OCI-LY7 (cell line): ENCODE data around the gene ANKRD10. TPM values are rescaled to one million over a fixed set of nuclear protein-coding genes. Genes with fewer than 3 reads are reported as not detected.

ENCODE experiments used
- BruUV-seq: library from RNA; stranded (reverse); fragments of 400-500 nt; replicated peaks from 2 replicates; lab custom pipeline; 2021; lab: Mats Ljungman, UMichigan
- CTCF ChIA-PET: fragments of 300-600 bp; sonication (Branson Sonifier 250); formaldehyde crosslinking; loops from one replicate; lab custom pipeline; 2022; ENCODE audit warnings: antibody characterized with exemption; ENCODE audit not compliant: unreplicated experiment; lab: Charles Lee
- POLR2A ChIA-PET: fragments of 300-600 bp; sonication (Branson Sonifier 250); formaldehyde crosslinking; loops from one replicate; lab custom pipeline; 2022; ENCODE audit warnings: antibody characterized with exemption; lab: Charles Lee
- DNase-seq: peaks from one replicate; pipeline ENCODE4 v3.0.0-alpha.2; 2015; ENCODE audit warnings: low spot score
- H2AFZ ChIP-seq: fragments of 200-600 bp; sonication (generic), shearing (Covaris generic); 2 replicates; pipeline ENCODE4 v1.6.1; 2014; ENCODE audit warnings: mild to moderate bottlenecking, antibody characterized with exemption, low read length, moderate library complexity
- H3K27ac ChIP-seq: fragments of 200-600 bp; sonication (generic); 2 replicates; pipeline ENCODE4 v1.5.1; 2014; ENCODE audit warnings: mixed run types, low read depth, mild to moderate bottlenecking, moderate library complexity, low read length, inconsistent platforms; ENCODE audit not compliant: poor library complexity, severe bottlenecking
- H3K36me3 ChIP-seq: fragments of 200-600 bp; sonication (generic); 2 replicates; pipeline ENCODE4 v1.6.1; 2014; ENCODE audit warnings: mild to moderate bottlenecking, antibody characterized with exemption, low read length, moderate library complexity, mixed read lengths; ENCODE audit not compliant: insufficient read depth
- H3K4me1 ChIP-seq: fragments of 200-600 bp; sonication (generic); 2 replicates; pipeline ENCODE4 v1.5.1; 2014; ENCODE audit warnings: mild to moderate bottlenecking, low read length; ENCODE audit not compliant: insufficient read depth, poor library complexity, severe bottlenecking
- H3K4me2 ChIP-seq: fragments of 200-600 bp; sonication (generic); 2 replicates; pipeline ENCODE4 v1.6.1; 2014; ENCODE audit warnings: mild to moderate bottlenecking, low read length
- H3K4me3 ChIP-seq: fragments of 200-600 bp; sonication (generic); 2 replicates; pipeline ENCODE4 v1.5.1; 2014; ENCODE audit warnings: mild to moderate bottlenecking, low read depth, low read length; ENCODE audit not compliant: poor library complexity, severe bottlenecking
- H3K79me2 ChIP-seq: fragments of 200-600 bp; sonication (generic); 2 replicates; pipeline ENCODE4 v1.6.1; 2016; ENCODE audit warnings: low read depth, mild to moderate bottlenecking, low read length, moderate library complexity, mixed read lengths; ENCODE audit not compliant: insufficient read depth
- H3K9me2 ChIP-seq: fragments of 200-600 bp; sonication (generic); 2 replicates; pipeline ENCODE4 v1.6.1; 2016; ENCODE audit warnings: mild to moderate bottlenecking, low read length, mixed read lengths; ENCODE audit not compliant: insufficient read depth
- H3K9me3 ChIP-seq: fragments of 200-600 bp; sonication (generic); 2 replicates; pipeline ENCODE4 v1.6.1; 2014; ENCODE audit warnings: mild to moderate bottlenecking, mixed run types, low read length, mixed read lengths
- H4K20me1 ChIP-seq: fragments of 200-600 bp; sonication (generic); 2 replicates; pipeline ENCODE4 v1.6.1; 2014; ENCODE audit warnings: mild to moderate bottlenecking, antibody characterized with exemption, low read length, moderate library complexity, mixed read lengths; ENCODE audit not compliant: insufficient read depth
- EZH2phosphoT487 ChIP-seq: fragments of 200-600 bp; sonication (generic); IDR thresholded peaks from 2 replicates; pipeline ENCODE4 v1.6.1; 2018; ENCODE audit warnings: low read depth, borderline replicate concordance, mild to moderate bottlenecking, mixed run types, antibody characterized with exemption, low read length, moderate library complexity, mixed read lengths
- intact Hi-C: fragments of 100-400 bp; cut with micrococcal nuclease; formaldehyde crosslinking; loops from one replicate; pipeline ENCODE4 v1.10.0; 2022; ENCODE audit not compliant: unreplicated experiment
- total RNA-seq, 2 experiments: library from RNA; depleted of rRNA in 1 of 2; stranded (reverse); fragments of >200 nt in 1 of 2; shearing (Covaris generic) in 1 of 2; gene quantifications; 2 replicates each; pipeline ENCODE4 v1.2.3, GENCODE V29; 2014 to 2022
- TF ChIP-seq, protein P1 (sequence below): fragments of 200-600 bp; sonication (generic); conservative IDR thresholded peaks from 2 replicates; pipeline ENCODE4 v1.5.1; 2014; ENCODE audit warnings: mild to moderate bottlenecking, antibody characterized with exemption, low read length, moderate library complexity, mixed read lengths

ANKRD10 gene
- total RNA-seq, 2 experiments from 2014 or later: 82.8 to 86.0 TPM

DNA sequence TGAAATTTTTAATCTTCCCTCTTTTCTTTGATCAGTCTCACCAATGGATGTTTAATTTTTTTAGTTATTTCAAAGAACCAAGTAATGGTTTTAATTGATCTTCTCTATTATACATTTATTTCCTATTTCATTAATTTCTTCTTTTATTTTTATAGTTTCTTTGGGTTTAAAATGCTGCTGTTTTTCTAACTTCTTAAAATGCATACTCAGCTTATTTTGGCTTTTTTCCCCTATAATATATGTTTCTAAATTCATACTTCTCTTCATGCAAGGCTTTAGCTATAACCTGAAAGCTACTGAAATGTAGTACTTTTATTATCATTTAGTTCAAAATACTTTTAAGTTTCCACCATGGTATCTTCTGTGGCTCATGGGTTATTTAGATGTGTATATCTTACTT, 53.9 kb downstream of the ANKRD10 start:
- Histone ChIP-seq H3K9me2 (no peaks in the 10 kb centered on the region), H3K4me1 (no peaks in the 10 kb centered on the region), H3K4me2 (no peak overlapping the region), H3K79me2 (no peaks in the 10 kb centered on the region), H4K20me1 (no peaks in the 10 kb centered on the region), H3K4me3 (no peak overlapping the region), H3K9me3 (no peaks in the 10 kb centered on the region), H3K27ac (no peak overlapping the region), H3K36me3 (no peaks in the 10 kb centered on the region), H2AFZ (no peak overlapping the region)
- TF ChIP-seq EZH2phosphoT487: no peak
- TF ChIP-seq, protein P1, sequence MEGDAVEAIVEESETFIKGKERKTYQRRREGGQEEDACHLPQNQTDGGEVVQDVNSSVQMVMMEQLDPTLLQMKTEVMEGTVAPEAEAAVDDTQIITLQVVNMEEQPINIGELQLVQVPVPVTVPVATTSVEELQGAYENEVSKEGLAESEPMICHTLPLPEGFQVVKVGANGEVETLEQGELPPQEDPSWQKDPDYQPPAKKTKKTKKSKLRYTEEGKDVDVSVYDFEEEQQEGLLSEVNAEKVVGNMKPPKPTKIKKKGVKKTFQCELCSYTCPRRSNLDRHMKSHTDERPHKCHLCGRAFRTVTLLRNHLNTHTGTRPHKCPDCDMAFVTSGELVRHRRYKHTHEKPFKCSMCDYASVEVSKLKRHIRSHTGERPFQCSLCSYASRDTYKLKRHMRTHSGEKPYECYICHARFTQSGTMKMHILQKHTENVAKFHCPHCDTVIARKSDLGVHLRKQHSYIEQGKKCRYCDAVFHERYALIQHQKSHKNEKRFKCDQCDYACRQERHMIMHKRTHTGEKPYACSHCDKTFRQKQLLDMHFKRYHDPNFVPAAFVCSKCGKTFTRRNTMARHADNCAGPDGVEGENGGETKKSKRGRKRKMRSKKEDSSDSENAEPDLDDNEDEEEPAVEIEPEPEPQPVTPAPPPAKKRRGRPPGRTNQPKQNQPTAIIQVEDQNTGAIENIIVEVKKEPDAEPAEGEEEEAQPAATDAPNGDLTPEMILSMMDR: no peak
- intact Hi-C loops: no loop called here
- BruUV-seq: no TSS peak
- CTCF ChIA-PET: no interaction called here
- POLR2A ChIA-PET: interaction anchor here (0.8 kb wide), 1 partner anchor 24 kb away, joined by 3 read pairs; no protein-coding TSS in a partner anchor
- DNase-seq: no peak

DNA sequence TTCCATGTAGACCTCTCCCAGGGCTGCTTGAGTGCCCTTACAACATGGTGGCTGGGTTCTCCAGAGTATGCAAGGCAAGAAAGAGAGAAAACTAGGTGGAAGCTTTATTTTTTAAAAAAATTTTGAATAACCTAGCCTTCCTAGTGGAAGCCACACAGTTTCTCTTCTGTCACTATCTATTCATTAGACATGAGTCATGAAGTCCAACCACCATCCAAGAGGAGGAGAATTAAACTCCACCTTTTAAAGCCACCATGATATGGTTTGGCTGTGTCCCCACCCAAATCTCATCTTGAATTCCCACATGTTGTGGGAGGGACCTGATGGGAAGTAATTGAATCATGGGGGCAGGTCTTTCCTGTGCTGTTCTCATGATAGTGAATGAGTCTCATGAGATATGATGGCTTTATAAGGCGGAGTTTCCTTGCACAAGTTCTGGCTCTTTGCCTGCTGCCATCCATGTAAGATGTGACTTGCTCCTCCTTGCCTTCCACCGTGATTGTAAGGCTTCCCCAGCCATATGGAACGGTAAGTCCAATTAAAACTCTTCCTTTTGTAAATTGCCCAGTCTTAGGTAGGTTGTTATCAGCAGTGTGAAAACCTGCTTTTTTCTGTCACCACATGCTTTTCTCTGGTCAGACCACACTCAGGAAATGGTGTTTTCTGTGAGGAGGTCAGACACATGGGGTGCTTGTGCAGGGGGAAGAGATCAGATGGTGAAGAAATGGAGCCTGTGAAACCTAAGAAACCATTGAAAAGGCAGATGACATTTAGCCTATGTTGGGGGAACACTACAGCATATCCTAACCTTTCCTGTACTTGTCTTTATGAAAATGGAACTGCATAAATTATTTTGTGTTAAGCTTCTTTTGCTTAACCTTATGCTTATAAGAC, 57.7 kb downstream of the ANKRD10 start:
- H3K9me3 ChIP-seq: no peaks in the 10 kb centered on the region
- H3K36me3 ChIP-seq: no peaks in the 10 kb centered on the region
- DNase-seq: no peak
- H3K4me3 ChIP-seq: no peak overlapping the region
- H4K20me1 ChIP-seq: no peaks in the 10 kb centered on the region
- no peak overlapping the region for H3K27ac ChIP-seq
- H2AFZ ChIP-seq: no peak overlapping the region
- no peaks in the 10 kb centered on the region for H3K9me2 ChIP-seq
- H3K79me2 ChIP-seq: no peaks in the 10 kb centered on the region
- ChIA-PET CTCF (no interaction called here), POLR2A (no interaction called here)
- intact Hi-C loops: no loop called here
- H3K4me2 ChIP-seq: no peak overlapping the region
- H3K4me1 ChIP-seq: no peaks in the 10 kb centered on the region
- TF ChIP-seq EZH2phosphoT487: no peak
- TF ChIP-seq, protein P1: no peak
- BruUV-seq: no TSS peak

- no peaks in the 10 kb centered on the region for H3K4me1 ChIP-seq
- POLR2A ChIA-PET: no interaction called here
Measured at GRCh38 chr13:110855363-110855762, 59.5 kb downstream of the ANKRD10 start.

More at GRCh38 chr13:110855363-110855762, 59.5 kb downstream of the ANKRD10 start:
- H2AFZ ChIP-seq: no peak overlapping the region
- no peak for DNase-seq
- H3K36me3 ChIP-seq: no peaks in the 10 kb centered on the region
- TF ChIP-seq EZH2phosphoT487: no peak
- TF ChIP-seq, protein P1: no peak
- BruUV-seq: no TSS peak
- CTCF ChIA-PET: no interaction called here
- H3K4me2 ChIP-seq: no peak overlapping the region
- no peaks in the 10 kb centered on the region for H3K9me2 ChIP-seq
- intact Hi-C loops: no loop called here
- no peaks in the 10 kb centered on the region for H3K79me2 ChIP-seq
- no peaks in the 10 kb centered on the region for H4K20me1 ChIP-seq
- no peaks in the 10 kb centered on the region for H3K9me3 ChIP-seq
- no peak overlapping the region for H3K27ac ChIP-seq
- H3K4me3 ChIP-seq: no peak overlapping the region
